Endodermal cell (in vitro differentiated cells): ENCODE results near the gene DBH. TPM values are rescaled to one million over a fixed set of nuclear protein-coding genes. Genes with fewer than 3 reads are reported as not detected.

Source experiments
- DNase-seq: peaks from one replicate; pipeline ENCODE4 v3.0.0-alpha.2; 2017
- H3K27ac ChIP-seq: 2 replicates; pipeline ENCODE4 v1.5.1; 2013; ENCODE audit warnings: mild to moderate bottlenecking, low read depth, low read length, moderate library complexity
- H3K27me3 ChIP-seq: 2 replicates; pipeline ENCODE4 v1.6.1; 2013; ENCODE audit warnings: mild to moderate bottlenecking, low read length, moderate library complexity; ENCODE audit not compliant: insufficient read depth, control insufficient read depth, poor library complexity, severe bottlenecking
- H3K36me3 ChIP-seq: 2 replicates; pipeline ENCODE4 v1.7.0; 2013; ENCODE audit warnings: mild to moderate bottlenecking, low read length, moderate library complexity; ENCODE audit not compliant: control insufficient read depth, insufficient read depth
- H3K4me1 ChIP-seq: one replicate; pipeline ENCODE4 v1.7.0; 2013; ENCODE audit warnings: low read length; ENCODE audit not compliant: control insufficient read depth, insufficient read depth
- H3K4me3 ChIP-seq: 2 replicates; pipeline ENCODE4 v1.5.1; 2013; ENCODE audit warnings: mild to moderate bottlenecking, low read length, moderate library complexity
- H3K9ac ChIP-seq: 2 replicates; pipeline ENCODE4 v1.6.1; 2013; ENCODE audit warnings: mild to moderate bottlenecking, low read length, moderate library complexity; ENCODE audit not compliant: poor library complexity, severe bottlenecking; ENCODE audit errors: extremely low read depth
- H3K9me3 ChIP-seq: 2 replicates; pipeline ENCODE4 v1.6.1; 2013; ENCODE audit warnings: mild to moderate bottlenecking, low read length, moderate library complexity; ENCODE audit not compliant: control insufficient read depth
- H3K27ac Mint-ChIP-seq: 2 replicates; pipeline ENCODE4 v1.8.0; 2020; ENCODE audit warnings: mixed read lengths
- H3K27me3 Mint-ChIP-seq: 2 replicates; pipeline ENCODE4 v1.8.0; 2021; ENCODE audit warnings: mild to moderate bottlenecking, mixed read lengths; ENCODE audit not compliant: insufficient read depth
- H3K36me3 Mint-ChIP-seq: 2 replicates; pipeline ENCODE4 v1.8.0; 2020; ENCODE audit warnings: low read depth, mixed read lengths
- H3K4me1 Mint-ChIP-seq: 2 replicates; pipeline ENCODE4 v1.8.0; 2020; ENCODE audit warnings: mixed read lengths
- H3K4me3 Mint-ChIP-seq: 2 replicates; pipeline ENCODE4 v1.8.0; 2020; ENCODE audit warnings: mild to moderate bottlenecking, moderate library complexity, mixed read lengths
- H3K9me3 Mint-ChIP-seq: 2 replicates; pipeline ENCODE4 v1.8.0; 2020; ENCODE audit warnings: mild to moderate bottlenecking, mixed read lengths
- WGBS, 2 experiments: methylation state at CpG; one replicate each; pipeline versions ENCODE4 v1.1.5 to v1.1.7; 2013; ENCODE audit warnings: missing lambda C conversion rate in 2 of 2, mixed read lengths in 1 of 2; ENCODE audit not compliant: insufficient coverage in 1 of 2, insufficient read length in 1 of 2; 5-methylcytosine and 5-hydroxymethylcytosine counted together
- total RNA-seq, 2 donors: library from RNA; stranded (reverse); fragmentation: NEBNext Ultra II Directional in 1 of 2; extraction: Animal tissue kit (Norgen Biotek cat#: 25700) in 1 of 2; gene quantifications; 2 replicates in 1 of 2; 3 replicates in 1 of 2; pipeline ENCODE4 v1.2.1, GENCODE V29; 2021
- TF ChIP-seq, protein P1 (sequence below): fragments of 200-600 bp; sonication (generic); conservative IDR thresholded peaks from 2 replicates; pipeline ENCODE4 v1.5.0; 2021; ENCODE audit warnings: antibody characterized with exemption, mild to moderate bottlenecking

DBH gene
- total RNA-seq, 2 donors from 2014 or later: not detected

DNA sequence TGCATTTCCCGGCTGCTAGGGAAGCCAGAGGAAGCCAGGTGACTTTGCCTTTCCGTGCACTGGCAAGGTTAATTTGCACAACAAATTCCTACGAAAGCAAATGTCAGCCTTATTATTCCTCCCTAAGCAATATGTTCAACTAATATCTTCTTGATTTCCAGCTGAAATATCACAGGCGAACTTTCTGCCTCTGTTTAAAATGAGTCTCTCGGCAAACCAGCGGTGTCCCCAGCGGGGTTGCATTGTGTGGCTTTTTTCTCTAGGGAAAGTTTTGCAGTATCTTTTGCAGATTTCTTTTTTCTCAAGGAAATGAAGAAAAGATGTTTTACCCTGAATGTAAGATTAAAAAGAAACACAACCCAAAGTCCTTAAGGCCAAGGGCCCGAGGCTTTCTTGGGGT lies 1.9 kb downstream of the DBH start:
- H3K4me3 Mint-ChIP-seq: no peak overlapping the region
- Histone ChIP-seq H3K9ac (no peak overlapping the region), H3K9me3 (no peaks in the 10 kb centered on the region), H3K4me1 (no peaks in the 10 kb centered on the region), H3K4me3 (no peak overlapping the region), H3K27me3 (no peaks in the 10 kb centered on the region), H3K27ac (no peak overlapping the region), H3K36me3 (no peaks in the 10 kb centered on the region)
- WGBS, 2 experiments: 77 to 79% methylated on average over 6 to 8 of the region's 8 CpGs
- no peaks in the 10 kb centered on the region for H3K9me3 Mint-ChIP-seq
- TF ChIP-seq, protein P1, sequence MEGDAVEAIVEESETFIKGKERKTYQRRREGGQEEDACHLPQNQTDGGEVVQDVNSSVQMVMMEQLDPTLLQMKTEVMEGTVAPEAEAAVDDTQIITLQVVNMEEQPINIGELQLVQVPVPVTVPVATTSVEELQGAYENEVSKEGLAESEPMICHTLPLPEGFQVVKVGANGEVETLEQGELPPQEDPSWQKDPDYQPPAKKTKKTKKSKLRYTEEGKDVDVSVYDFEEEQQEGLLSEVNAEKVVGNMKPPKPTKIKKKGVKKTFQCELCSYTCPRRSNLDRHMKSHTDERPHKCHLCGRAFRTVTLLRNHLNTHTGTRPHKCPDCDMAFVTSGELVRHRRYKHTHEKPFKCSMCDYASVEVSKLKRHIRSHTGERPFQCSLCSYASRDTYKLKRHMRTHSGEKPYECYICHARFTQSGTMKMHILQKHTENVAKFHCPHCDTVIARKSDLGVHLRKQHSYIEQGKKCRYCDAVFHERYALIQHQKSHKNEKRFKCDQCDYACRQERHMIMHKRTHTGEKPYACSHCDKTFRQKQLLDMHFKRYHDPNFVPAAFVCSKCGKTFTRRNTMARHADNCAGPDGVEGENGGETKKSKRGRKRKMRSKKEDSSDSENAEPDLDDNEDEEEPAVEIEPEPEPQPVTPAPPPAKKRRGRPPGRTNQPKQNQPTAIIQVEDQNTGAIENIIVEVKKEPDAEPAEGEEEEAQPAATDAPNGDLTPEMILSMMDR: no peak
- H3K36me3 Mint-ChIP-seq: no peaks in the 10 kb centered on the region
- no peak for DNase-seq
- H3K4me1 Mint-ChIP-seq: no peaks in the 10 kb centered on the region
- no peak overlapping the region for H3K27ac Mint-ChIP-seq
- H3K27me3 Mint-ChIP-seq: no peaks in the 10 kb centered on the region

DNA sequence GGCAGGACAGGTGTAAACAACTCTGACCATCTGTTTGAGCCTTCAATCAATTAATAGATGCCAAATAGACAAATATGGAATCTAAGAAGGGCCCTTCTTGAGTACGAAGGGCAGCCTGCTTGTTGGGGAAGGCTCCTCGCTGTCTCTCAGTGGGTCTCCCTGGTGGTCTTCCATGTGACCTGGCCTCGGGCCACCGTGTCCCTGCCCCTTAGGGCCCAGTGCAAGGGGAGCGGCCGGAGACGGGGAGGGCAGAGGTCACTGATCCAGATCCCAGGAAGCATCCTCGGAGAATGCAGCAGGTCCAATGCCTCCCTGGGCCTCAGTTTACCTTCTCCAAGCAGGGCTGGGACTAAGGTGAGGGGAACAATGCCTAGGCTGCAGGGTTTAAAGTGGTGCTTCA lies 2.5 kb downstream of the DBH start:
- no peaks in the 10 kb centered on the region for H3K9me3 ChIP-seq
- H3K36me3 ChIP-seq: no peaks in the 10 kb centered on the region
- no peaks in the 10 kb centered on the region for H3K9me3 Mint-ChIP-seq
- H3K4me3 Mint-ChIP-seq: no peak overlapping the region
- no peaks in the 10 kb centered on the region for H3K27me3 ChIP-seq
- TF ChIP-seq, protein P1: no peak
- H3K27ac ChIP-seq: no peak overlapping the region
- WGBS, 2 experiments: 77 to 100% methylated on average over 1 to 8 of the region's 8 CpGs
- H3K4me1 ChIP-seq: no peaks in the 10 kb centered on the region
- H3K27me3 Mint-ChIP-seq: no peaks in the 10 kb centered on the region
- H3K27ac Mint-ChIP-seq: no peak overlapping the region
- H3K9ac ChIP-seq: no peak overlapping the region
- H3K4me3 ChIP-seq: no peak overlapping the region
- no peaks in the 10 kb centered on the region for H3K36me3 Mint-ChIP-seq
- no peak for DNase-seq
- no peaks in the 10 kb centered on the region for H3K4me1 Mint-ChIP-seq

DNA sequence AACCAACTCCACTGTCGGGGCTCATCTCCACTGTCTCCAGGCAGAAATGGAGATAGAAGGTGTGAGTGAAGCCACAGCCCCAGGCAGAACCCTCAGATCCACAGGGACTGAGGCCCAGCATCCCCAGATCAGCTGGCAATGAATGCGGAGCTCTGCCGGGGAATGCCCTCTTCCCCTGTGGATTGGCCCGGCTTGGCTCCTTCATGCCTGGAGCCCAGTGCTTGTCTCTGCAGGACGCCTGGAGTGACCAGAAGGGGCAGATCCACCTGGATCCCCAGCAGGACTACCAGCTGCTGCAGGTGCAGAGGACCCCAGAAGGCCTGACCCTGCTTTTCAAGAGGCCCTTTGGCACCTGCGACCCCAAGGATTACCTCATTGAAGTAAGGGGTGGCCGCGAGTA lies 3.5 kb downstream of the DBH start:
- H3K9me3 Mint-ChIP-seq: no peaks in the 10 kb centered on the region
- H3K27me3 ChIP-seq: no peaks in the 10 kb centered on the region
- no peak overlapping the region for H3K27ac ChIP-seq
- no peak overlapping the region for H3K27ac Mint-ChIP-seq
- no peaks in the 10 kb centered on the region for H3K27me3 Mint-ChIP-seq
- no peaks in the 10 kb centered on the region for H3K4me1 Mint-ChIP-seq
- no peak overlapping the region for H3K4me3 ChIP-seq
- DNase-seq: no peak
- H3K9ac ChIP-seq: no peak overlapping the region
- H3K4me3 Mint-ChIP-seq: no peak overlapping the region
- H3K4me1 ChIP-seq: no peaks in the 10 kb centered on the region
- H3K36me3 ChIP-seq: no peaks in the 10 kb centered on the region
- no peaks in the 10 kb centered on the region for H3K36me3 Mint-ChIP-seq
- H3K9me3 ChIP-seq: no peaks in the 10 kb centered on the region
- TF ChIP-seq, protein P1: no peak
- WGBS, 2 experiments: 78 to 89% methylated on average over 5 to 8 of the region's 8 CpGs
